H1 (cell line): ENCODE measurements around the gene KCNQ2. TPM values are rescaled to one million over a fixed set of nuclear protein-coding genes. Genes with fewer than 3 reads are reported as not detected.
"Not testable (repeated sequence)": the region's sequence is repeated elsewhere in the genome, so short reads cannot be mapped to it uniquely, and the experiment has no call there.

ENCODE experiments used
- CTCF ChIA-PET: fragments of 300-600 bp; sonication (Branson Sonifier 250); formaldehyde crosslinking; loops from one replicate; lab custom pipeline; 2021; ENCODE audit not compliant: partially characterized antibody; lab: Charles Lee
- POLR2A ChIA-PET: fragments of 300-600 bp; sonication (Branson Sonifier 250); formaldehyde crosslinking; loops from one replicate; lab custom pipeline; 2021; ENCODE audit warnings: inconsistent platforms; ENCODE audit not compliant: partially characterized antibody; lab: Charles Lee
- DNase-seq, 2 experiments: peaks; one replicate each; pipeline versions ENCODE4 v3.0.0 to v3.0.0-alpha.2; 2010 to 2022; ENCODE audit warnings: low spot score in 2 of 2, low read depth in 1 of 2, mixed read lengths in 1 of 2
- FAIRE-seq: peaks from 2 replicates; lab custom pipeline; 2011; peaks lifted over from hg19 to GRCh38; lab: Jason Lieb, UNC
- H2AFZ ChIP-seq: 2 replicates; pipeline ENCODE4 v1.8.1; 2012; ENCODE audit warnings: low read length, inconsistent platforms
- H2AK5ac ChIP-seq: 2 replicates; pipeline ENCODE4 v1.6.1; 2013; ENCODE audit warnings: low read depth, low read length
- H2BK120ac ChIP-seq: replicated peaks from 2 replicates; pipeline ENCODE3; 2013; ENCODE audit warnings: low read depth, low read length, inconsistent platforms
- H2BK12ac ChIP-seq: 2 replicates; pipeline ENCODE4 v1.6.1; 2013; ENCODE audit warnings: low read depth, low read length
- H2BK15ac ChIP-seq: 2 replicates; pipeline ENCODE4 v1.6.1; 2013; ENCODE audit warnings: low read length
- H2BK20ac ChIP-seq: 2 replicates; pipeline ENCODE4 v1.6.1; 2013; ENCODE audit warnings: low read length
- H2BK5ac ChIP-seq: 2 replicates; pipeline ENCODE4 v1.6.1; 2013; ENCODE audit warnings: low read depth, low read length
- H3K14ac ChIP-seq: 2 replicates; pipeline ENCODE4 v1.6.1; 2013; ENCODE audit warnings: inconsistent platforms; ENCODE audit not compliant: insufficient read length
- H3K18ac ChIP-seq: 2 replicates; pipeline ENCODE4 v1.6.1; 2013; ENCODE audit warnings: low read length; ENCODE audit errors: extremely low read depth
- H3K23ac ChIP-seq: 2 replicates; pipeline ENCODE4 v1.6.1; 2013; ENCODE audit warnings: inconsistent platforms; ENCODE audit not compliant: insufficient read length
- H3K23me2 ChIP-seq: 2 replicates; pipeline ENCODE4 v1.6.1; 2013; ENCODE audit warnings: low read depth, low read length
- H3K27ac ChIP-seq: 2 replicates; pipeline ENCODE4 v1.6.1; 2011; ENCODE audit warnings: low read depth, low read length, inconsistent platforms
- H3K27me3 ChIP-seq, 4 experiments: replicated peaks in 1 of 4; 1 replicate in 1 of 4; 2 replicates in 3 of 4; pipeline versions ENCODE4 v1.6.1 to v1.8.1; 2011 to 2013; ENCODE audit warnings: low read length in 3 of 4, mild to moderate bottlenecking in 3 of 4, inconsistent platforms in 2 of 4, mixed read lengths in 2 of 4, moderate library complexity in 1 of 4; ENCODE audit not compliant: control insufficient read depth in 3 of 4, insufficient read depth in 3 of 4; ENCODE audit errors: extremely low read depth in 1 of 4
- H3K36me3 ChIP-seq, 4 experiments: 2 replicates each; pipeline versions ENCODE4 v1.6.1 to v1.8.1; 2011 to 2013; ENCODE audit warnings: mild to moderate bottlenecking in 4 of 4, low read length in 3 of 4, moderate library complexity in 2 of 4, control low read depth in 1 of 4, inconsistent platforms in 1 of 4; ENCODE audit not compliant: insufficient read depth in 4 of 4, control insufficient read depth in 2 of 4
- H3K4ac ChIP-seq: replicated peaks from 2 replicates; pipeline ENCODE3; 2013; ENCODE audit warnings: low read length, low read depth, mixed read lengths, inconsistent platforms; ENCODE audit not compliant: insufficient read length
- H3K4me1 ChIP-seq, 4 experiments: replicated peaks in 1 of 4; 1 replicate in 1 of 4; 2 replicates in 3 of 4; pipeline versions ENCODE4 v1.6.1 to v1.8.1; 2011 to 2013; ENCODE audit warnings: low read length in 3 of 4, inconsistent platforms in 2 of 4, mixed read lengths in 1 of 4; ENCODE audit not compliant: insufficient read depth in 4 of 4, control insufficient read depth in 3 of 4
- H3K4me2 ChIP-seq, 2 experiments: 2 replicates each; pipeline versions ENCODE4 v1.6.1 to v1.8.1; 2011 to 2013; ENCODE audit warnings: low read depth in 2 of 2, low read length in 2 of 2, control low read depth in 1 of 2, inconsistent platforms in 1 of 2, mild to moderate bottlenecking in 1 of 2; ENCODE audit not compliant: insufficient read depth in 1 of 2
- H3K4me3 ChIP-seq, 4 experiments: fragments of 200-600, 300-600 bp in 1 of 4; sonication (generic), shearing (Covaris generic), sonication (Bioruptor Twin) in 1 of 4; 2 replicates each; pipeline versions ENCODE4 v1.5.1 to v1.8.1; 2011 to 2016; ENCODE audit warnings: low read length in 4 of 4, low read depth in 3 of 4, control low read depth in 2 of 4, inconsistent platforms in 2 of 4, mild to moderate bottlenecking in 2 of 4, mixed read lengths in 1 of 4, moderate library complexity in 1 of 4; ENCODE audit not compliant: insufficient read depth in 2 of 4; ENCODE audit errors: extremely low read depth in 1 of 4
- H3K56ac ChIP-seq: replicated peaks from 2 replicates; pipeline ENCODE3; 2013; ENCODE audit warnings: low read depth, mild to moderate bottlenecking, mixed read lengths, low read length, inconsistent platforms; ENCODE audit not compliant: insufficient read length
- H3K79me1 ChIP-seq: 2 replicates; pipeline ENCODE4 v1.6.1; 2013; ENCODE audit warnings: low read depth, low read length, control low read depth
- H3K79me2 ChIP-seq, 2 experiments: 2 replicates each; pipeline versions ENCODE4 v1.6.1 to v1.8.1; 2012 to 2013; ENCODE audit warnings: low read length in 2 of 2, mild to moderate bottlenecking in 2 of 2, inconsistent platforms in 1 of 2; ENCODE audit not compliant: insufficient read depth in 2 of 2, control insufficient read depth in 1 of 2
- H3K9ac ChIP-seq, 4 experiments: replicated peaks in 1 of 4; 1 replicate in 1 of 4; 2 replicates in 3 of 4; pipeline versions ENCODE4 v1.6.1 to v1.8.1; 2011 to 2013; ENCODE audit warnings: low read depth in 3 of 4, low read length in 3 of 4, control low read depth in 2 of 4, mild to moderate bottlenecking in 2 of 4, moderate library complexity in 2 of 4, inconsistent platforms in 1 of 4; ENCODE audit errors: extremely low read depth in 1 of 4
- H3K9me3 ChIP-seq, 2 experiments: 2 replicates each; pipeline versions ENCODE4 v1.6.1 to v1.8.1; 2012 to 2013; ENCODE audit warnings: mild to moderate bottlenecking in 2 of 2, moderate library complexity in 2 of 2, control low read depth in 1 of 2, inconsistent platforms in 1 of 2, low read depth in 1 of 2, low read length in 1 of 2, mixed read lengths in 1 of 2; ENCODE audit not compliant: insufficient read depth in 2 of 2
- H4K20me1 ChIP-seq, 2 experiments: replicated peaks in 1 of 2; 2 replicates each; pipeline versions ENCODE3 to v1.8.1; 2011 to 2013; ENCODE audit warnings: inconsistent platforms in 2 of 2, low read length in 2 of 2, mild to moderate bottlenecking in 1 of 2; ENCODE audit not compliant: insufficient read depth in 2 of 2, control insufficient read depth in 1 of 2
- H4K5ac ChIP-seq: 2 replicates; pipeline ENCODE4 v1.6.1; 2013; ENCODE audit warnings: low read length, low read depth, mixed read lengths, inconsistent platforms; ENCODE audit not compliant: insufficient read length
- H4K8ac ChIP-seq: 2 replicates; pipeline ENCODE4 v1.8.0; 2013; ENCODE audit warnings: mild to moderate bottlenecking, moderate library complexity, low read length, inconsistent platforms; ENCODE audit not compliant: insufficient read depth; ENCODE audit errors: extremely low read depth
- H4K91ac ChIP-seq: replicated peaks from 2 replicates; pipeline ENCODE3; 2013; ENCODE audit warnings: low read length, mixed read lengths, inconsistent platforms; ENCODE audit not compliant: insufficient read length
- WGBS, 2 experiments: shearing (Covaris generic) in 1 of 2; methylation state at CpG; one replicate each; pipeline versions ENCODE4 v1.1.6 to v1.1.7; 2013 to 2015; ENCODE audit warnings: low lambda C conversion rate in 2 of 2, mixed read lengths in 2 of 2, inconsistent platforms in 1 of 2, low coverage in 1 of 2, missing lambda C conversion rate in 1 of 2; ENCODE audit not compliant: insufficient replicate concordance in 2 of 2, insufficient coverage in 1 of 2, insufficient read length in 1 of 2; ENCODE audit errors: extremely low coverage in 1 of 2, missing lambda C conversion rate in 1 of 2; 5-methylcytosine and 5-hydroxymethylcytosine counted together
- polyA plus RNA-seq, 7 experiments: library from polyadenylated mRNA; depleted of rRNA in 3 of 7; stranded (reverse) in 5 of 7; unstranded in 2 of 7; fragments of >200 nt in 5 of 7; fragments of 200-250 nt in 2 of 7; gene quantifications; 1 replicate in 5 of 7; 2 replicates in 1 of 7; 4 replicates in 1 of 7; pipeline versions ENCODE4 v1.2.1 to v1.2.3, GENCODE V29; 2011 to 2013; ENCODE audit warnings: missing spikeins in 2 of 7, mixed read lengths in 2 of 7
- total RNA-seq: library from RNA; stranded (reverse); fragmentation: NEBNext Ultra II Directional; extraction: Animal tissue kit (Norgen Biotek cat#: 25700); gene quantifications from 2 replicates; pipeline ENCODE4 v1.2.1, GENCODE V29; 2021

Gene KCNQ2
- total and polyA plus RNA-seq, 2 of the 8 experiments (the other 6 are each of a cell fraction or from before 2014, with no cell fraction given) = 82.6 to 243 TPM

DNA sequence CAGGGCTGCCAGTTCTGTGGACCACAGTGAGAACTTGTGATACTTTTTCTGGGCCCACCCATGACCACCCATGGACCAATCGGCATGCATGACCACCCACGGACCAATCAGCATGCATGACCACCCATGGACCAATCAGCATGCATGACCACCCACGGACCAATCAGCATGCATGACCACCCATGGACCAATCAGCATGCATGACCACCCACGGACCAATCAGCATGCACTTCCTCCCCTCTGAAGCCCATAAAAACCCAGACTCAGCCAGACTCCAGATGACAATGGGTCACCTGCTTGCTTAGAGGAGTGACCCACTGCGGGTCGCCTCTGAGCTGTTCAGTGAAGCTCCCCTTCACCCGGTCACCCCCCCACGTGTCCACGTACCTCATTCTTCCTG is 92.6 kb downstream of the KCNQ2 start:
- H2BK12ac ChIP-seq, H3K79me1 ChIP-seq, FAIRE-seq, H2AK5ac ChIP-seq, H3K4ac ChIP-seq, H2BK20ac ChIP-seq, H3K27me3 ChIP-seq, H2BK5ac ChIP-seq, H3K23ac ChIP-seq, H2BK120ac ChIP-seq, H3K56ac ChIP-seq, H2AFZ ChIP-seq, H3K23me2 ChIP-seq, H3K14ac ChIP-seq, H3K9ac ChIP-seq, DNase-seq, H3K9me3 ChIP-seq, H2BK15ac ChIP-seq, H3K18ac ChIP-seq, H4K5ac ChIP-seq, H4K20me1 ChIP-seq, H3K4me2 ChIP-seq, H3K36me3 ChIP-seq, H4K91ac ChIP-seq, H3K4me3 ChIP-seq, H3K27ac ChIP-seq, H3K79me2 ChIP-seq: not testable (repeated sequence)
- POLR2A ChIA-PET = interaction anchor here (0.9 to 1.5 kb wide), 2 partner anchors 28 to 86 kb away, joined by 3 read pairs; partner anchors contain the start of gene COL20A1
- Histone ChIP-seq H3K4me1 (peaks cover 3 to 20% (median 14%) of the 10 kb centered on the region in 4 experiments), H4K8ac (peak overlapping the region; percentile 16; the same call in 1 of the 2 replicates)
- WGBS, 2 experiments = 76% methylated on average over 9 of the region's 9 CpGs; no CpG with 5 or more reads in 1 of the 2 experiments
- CTCF ChIA-PET = interaction anchor here (0.6 to 9.9 kb wide), 18 partner anchors 9 to 277 kb away, joined by 3 to 230 read pairs (median 8); partner anchors contain the start of genes CHRNA4 and COL20A1
